ENCODE results near the gene TEX35.
"Not testable (repeated sequence)": the region's sequence is repeated elsewhere in the genome, so short reads cannot be mapped to it uniquely, and the experiment has no call there.

Gene TEX35

DNA sequence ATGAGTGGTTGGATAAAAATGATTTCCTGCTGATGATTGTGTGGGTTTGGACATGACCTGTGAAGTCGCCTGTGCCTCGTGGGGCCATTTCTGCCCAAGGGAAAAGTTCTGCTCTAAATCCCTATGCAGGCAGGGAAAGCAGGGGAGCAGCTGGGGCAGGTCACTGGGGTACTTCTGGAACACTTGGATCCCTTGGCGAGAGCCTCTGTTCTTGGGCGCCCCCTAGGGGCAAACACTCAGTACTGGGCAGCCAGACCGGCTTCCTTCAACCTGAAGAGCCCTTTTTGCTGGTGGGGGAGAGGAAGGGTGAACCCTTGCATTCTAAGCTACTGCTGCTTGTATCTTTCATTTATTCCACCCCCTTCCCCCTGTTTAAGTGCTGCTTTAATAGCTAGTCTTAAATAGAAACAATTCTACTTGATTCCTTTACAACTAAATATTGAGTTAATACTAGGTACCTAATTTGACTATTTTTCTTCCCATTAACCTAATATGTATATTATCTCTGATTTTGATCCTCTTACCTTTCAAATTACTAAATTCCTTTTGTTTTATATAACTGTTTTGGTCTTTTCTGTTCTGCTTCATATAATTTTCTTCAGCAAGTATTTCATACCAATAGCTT is 11.1 kb upstream of the TEX35 start:
- Histone ChIP-seq H3K4me3 (ENCODE audit: low read depth, low read length) (no peak overlapping the region), H3K27ac (ENCODE audit: low read depth, low read length) (no peak overlapping the region), H3K27me3 (ENCODE audit: insufficient read depth, low read length) (0 out of 2 replicates have a peak, but pooled peaks cover 3% of the 10 kb centered on the region), H3K79me2 (ENCODE audit: control insufficient read depth, insufficient read depth, low read length, unreplicated experiment) (no peaks in the 10 kb centered on the region), H3K4me1 (ENCODE audit: control insufficient read depth, insufficient read depth, low read length, unreplicated experiment) (no peaks in the 10 kb centered on the region), H3K36me3 (ENCODE audit: insufficient read depth, low read length) (no peaks in the 10 kb centered on the region), H2AFZ (ENCODE audit: low read length, unreplicated experiment) (no peak overlapping the region)

DNA sequence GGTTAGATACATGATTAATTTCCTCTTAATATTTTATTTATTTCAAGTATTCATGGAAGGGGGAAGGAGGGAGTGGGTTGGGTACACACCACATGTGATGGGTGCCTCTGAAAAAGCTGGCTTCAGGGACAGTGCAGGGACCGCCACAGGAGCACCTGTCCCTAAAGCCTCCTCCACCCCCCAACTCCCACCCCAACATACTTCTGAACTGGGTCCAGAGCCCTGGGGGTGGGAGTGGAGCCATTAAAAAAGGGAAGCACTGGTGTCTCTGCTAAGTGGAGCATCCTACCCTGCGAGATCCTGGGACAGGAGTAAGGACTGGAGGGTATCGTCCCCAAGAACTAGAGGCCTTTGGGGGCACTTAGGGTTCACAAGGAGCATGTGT is 10.6 kb upstream of the TEX35 start:
- 0 out of 2 replicates have a peak, but pooled peaks cover 3% of the 10 kb centered on the region for H3K27me3 ChIP-seq (ENCODE audit: insufficient read depth, low read length)

DNA sequence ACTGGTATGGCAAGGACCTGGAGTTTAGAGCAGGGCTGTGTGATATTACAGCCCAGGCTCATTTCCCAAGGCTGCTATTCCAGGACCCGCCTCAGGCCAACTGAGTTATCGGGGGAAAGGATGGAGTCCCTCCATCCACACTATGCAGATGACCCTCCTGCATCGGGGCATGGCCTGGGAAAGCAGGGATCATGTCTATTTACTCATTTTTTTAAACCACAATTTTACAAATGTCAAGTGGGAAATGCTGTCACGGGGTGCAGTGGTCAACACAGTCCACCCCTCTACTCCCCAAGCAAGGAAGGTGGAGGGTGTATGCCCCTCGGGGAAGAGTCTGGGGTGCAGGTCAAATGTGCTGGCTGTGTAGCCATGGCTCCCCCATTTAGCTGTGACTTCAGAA is 10.1 kb upstream of the TEX35 start:
- Histone ChIP-seq H3K27ac (ENCODE audit: low read depth, low read length) (no peak overlapping the region), H3K79me2 (ENCODE audit: control insufficient read depth, insufficient read depth, low read length, unreplicated experiment) (no peaks in the 10 kb centered on the region), H2AFZ (ENCODE audit: low read length, unreplicated experiment) (no peak overlapping the region), H3K4me1 (ENCODE audit: control insufficient read depth, insufficient read depth, low read length, unreplicated experiment) (no peaks in the 10 kb centered on the region), H3K36me3 (ENCODE audit: insufficient read depth, low read length) (no peaks in the 10 kb centered on the region), H3K4me3 (ENCODE audit: low read depth, low read length) (no peak overlapping the region), H3K27me3 (ENCODE audit: insufficient read depth, low read length) (0 out of 2 replicates have a peak, but pooled peaks cover 3% of the 10 kb centered on the region)

More for the DNA sequence above, 10.6 kb upstream of the TEX35 start:
- Histone ChIP-seq H3K27ac (ENCODE audit: low read depth, low read length) (no peak overlapping the region), H3K4me3 (ENCODE audit: low read depth, low read length) (no peak overlapping the region), H2AFZ (ENCODE audit: low read length, unreplicated experiment) (no peak overlapping the region), H3K4me1 (ENCODE audit: control insufficient read depth, insufficient read depth, low read length, unreplicated experiment) (no peaks in the 10 kb centered on the region), H3K36me3 (ENCODE audit: insufficient read depth, low read length) (no peaks in the 10 kb centered on the region), H3K79me2 (ENCODE audit: control insufficient read depth, insufficient read depth, low read length, unreplicated experiment) (no peaks in the 10 kb centered on the region)

DNA sequence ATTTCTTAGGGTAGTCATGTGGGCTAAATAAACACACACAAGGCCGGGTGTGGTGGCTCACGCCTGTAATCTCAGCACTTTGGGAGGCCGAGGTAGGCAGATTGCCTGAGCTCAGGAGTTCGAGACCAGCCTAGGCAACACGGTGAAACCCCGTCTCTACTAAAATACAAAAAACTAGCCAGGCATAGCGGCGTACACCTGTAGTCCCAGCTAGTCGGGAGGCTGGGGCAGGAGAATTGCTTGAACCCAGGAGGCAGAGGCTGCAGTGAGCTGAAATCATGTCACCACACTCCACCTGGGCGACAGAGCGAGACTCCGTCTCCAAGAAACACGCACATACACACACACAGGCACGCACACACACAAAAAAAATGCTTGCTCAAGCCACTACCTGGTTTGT is 9.6 kb upstream of the TEX35 start:
- H3K4me3 ChIP-seq (ENCODE audit: low read depth, low read length); H3K27ac ChIP-seq (ENCODE audit: low read depth, low read length); H3K27me3 ChIP-seq (ENCODE audit: insufficient read depth, low read length); H2AFZ ChIP-seq (ENCODE audit: low read length, unreplicated experiment); H3K36me3 ChIP-seq (ENCODE audit: insufficient read depth, low read length); H3K4me1 ChIP-seq (ENCODE audit: control insufficient read depth, insufficient read depth, low read length, unreplicated experiment); H3K79me2 ChIP-seq (ENCODE audit: control insufficient read depth, insufficient read depth, low read length, unreplicated experiment): not testable (repeated sequence)

- Histone ChIP-seq H3K79me2 (ENCODE audit: control insufficient read depth, insufficient read depth, low read length, unreplicated experiment) (no peaks in the 10 kb centered on the region), H3K4me3 (ENCODE audit: low read depth, low read length) (no peak overlapping the region), H2AFZ (ENCODE audit: low read length, unreplicated experiment) (no peak overlapping the region), H3K4me1 (ENCODE audit: control insufficient read depth, insufficient read depth, low read length, unreplicated experiment) (no peaks in the 10 kb centered on the region), H3K36me3 (ENCODE audit: insufficient read depth, low read length) (no peaks in the 10 kb centered on the region), H3K27me3 (ENCODE audit: insufficient read depth, low read length) (0 out of 2 replicates have a peak, but pooled peaks cover 3% of the 10 kb centered on the region), H3K27ac (ENCODE audit: low read depth, low read length) (no peak overlapping the region)
Observed at GRCh38 chr1:178503849-178504248, 9.1 kb upstream of the TEX35 start.

- Histone ChIP-seq H3K4me3 (ENCODE audit: low read depth, low read length) (no peak overlapping the region), H3K4me1 (ENCODE audit: control insufficient read depth, insufficient read depth, low read length, unreplicated experiment) (no peaks in the 10 kb centered on the region), H3K27me3 (ENCODE audit: insufficient read depth, low read length) (0 out of 2 replicates have a peak, but pooled peaks cover 3% of the 10 kb centered on the region), H3K79me2 (ENCODE audit: control insufficient read depth, insufficient read depth, low read length, unreplicated experiment) (no peaks in the 10 kb centered on the region), H2AFZ (ENCODE audit: low read length, unreplicated experiment) (no peak overlapping the region), H3K36me3 (ENCODE audit: insufficient read depth, low read length) (no peaks in the 10 kb centered on the region), H3K27ac (ENCODE audit: low read depth, low read length) (no peak overlapping the region)
Observed at GRCh38 chr1:178504286-178504685, 8.6 kb upstream of the TEX35 start.

GRCh38 chr1:178506177-178506576 is 6.7 kb upstream of the TEX35 start:
- Histone ChIP-seq H3K27ac (ENCODE audit: low read depth, low read length) (no peak overlapping the region), H3K27me3 (ENCODE audit: insufficient read depth, low read length) (0 out of 2 replicates have a peak, but pooled peaks cover 3% of the 10 kb centered on the region), H3K4me1 (ENCODE audit: control insufficient read depth, insufficient read depth, low read length, unreplicated experiment) (no peaks in the 10 kb centered on the region), H3K36me3 (ENCODE audit: insufficient read depth, low read length) (no peaks in the 10 kb centered on the region), H2AFZ (ENCODE audit: low read length, unreplicated experiment) (no peak overlapping the region), H3K79me2 (ENCODE audit: control insufficient read depth, insufficient read depth, low read length, unreplicated experiment) (no peaks in the 10 kb centered on the region), H3K4me3 (ENCODE audit: low read depth, low read length) (no peak overlapping the region)

GRCh38 chr1:178506669-178507068 is 6.2 kb upstream of the TEX35 start:
- H3K27me3 ChIP-seq (ENCODE audit: insufficient read depth, low read length): 0 out of 2 replicates have a peak, but pooled peaks cover 3% of the 10 kb centered on the region
- no peak overlapping the region for H2AFZ ChIP-seq (ENCODE audit: low read length, unreplicated experiment)
- no peaks in the 10 kb centered on the region for H3K36me3 ChIP-seq (ENCODE audit: insufficient read depth, low read length)
- H3K79me2 ChIP-seq (ENCODE audit: control insufficient read depth, insufficient read depth, low read length, unreplicated experiment): no peaks in the 10 kb centered on the region
- H3K4me3 ChIP-seq (ENCODE audit: low read depth, low read length): no peak overlapping the region
- no peak overlapping the region for H3K27ac ChIP-seq (ENCODE audit: low read depth, low read length)
- H3K4me1 ChIP-seq (ENCODE audit: control insufficient read depth, insufficient read depth, low read length, unreplicated experiment): no peaks in the 10 kb centered on the region

DNA sequence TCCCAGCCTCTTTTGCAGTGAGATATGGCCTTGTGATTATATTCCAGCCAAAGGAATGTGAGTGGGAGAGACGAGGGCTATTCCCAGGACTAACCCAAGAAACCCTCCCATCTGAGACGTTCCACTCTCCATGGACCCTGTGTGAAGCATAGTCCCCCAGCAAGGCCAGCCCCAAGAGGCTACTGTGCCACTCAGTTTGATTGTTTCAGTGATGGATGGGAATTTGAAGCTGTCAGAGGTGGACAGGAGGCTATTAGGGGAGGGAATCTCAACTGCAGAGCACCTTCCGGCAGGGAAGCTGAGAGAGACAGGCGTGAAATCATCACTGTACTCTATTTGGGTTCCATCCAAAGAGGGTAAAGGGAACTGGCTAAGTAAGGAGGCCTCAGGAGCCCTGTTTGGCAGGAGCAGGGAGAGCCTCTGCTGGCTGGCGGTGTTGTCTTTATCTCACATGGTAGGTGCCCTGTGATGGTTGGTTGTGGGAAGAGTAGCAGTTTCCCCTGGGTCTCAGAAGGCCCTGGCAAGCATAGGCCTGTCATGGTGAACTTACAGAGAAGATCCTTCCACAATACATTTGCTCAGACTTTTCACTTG is 3.4 kb upstream of the TEX35 start:
- H3K36me3 ChIP-seq (ENCODE audit: insufficient read depth, low read length): no peaks in the 10 kb centered on the region

DNA sequence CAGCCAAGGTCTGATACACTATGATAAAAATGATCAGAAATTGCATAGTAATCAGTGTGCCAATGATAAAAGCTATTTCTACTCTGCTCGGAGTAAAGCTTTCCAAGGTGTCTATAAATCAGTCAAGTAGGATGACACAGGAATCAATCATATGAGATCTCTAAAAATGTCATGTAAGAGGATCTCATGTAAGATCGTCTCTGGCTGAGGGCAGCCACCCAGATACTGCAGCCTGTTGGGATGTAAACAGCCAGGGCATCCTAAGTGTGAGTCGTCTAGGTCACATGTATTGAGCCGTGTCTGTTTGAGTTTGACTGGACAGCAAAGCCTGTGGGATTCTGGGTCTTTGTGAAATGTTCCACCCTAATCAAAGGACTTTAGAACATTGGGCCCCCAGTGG is 2.8 kb upstream of the TEX35 start:
- Histone ChIP-seq H2AFZ (ENCODE audit: low read length, unreplicated experiment) (no peak overlapping the region), H3K79me2 (ENCODE audit: control insufficient read depth, insufficient read depth, low read length, unreplicated experiment) (no peaks in the 10 kb centered on the region), H3K27me3 (ENCODE audit: insufficient read depth, low read length) (0 out of 2 replicates have a peak, but pooled peaks cover 2% of the 10 kb centered on the region), H3K4me3 (ENCODE audit: low read depth, low read length) (no peak overlapping the region), H3K27ac (ENCODE audit: low read depth, low read length) (no peak overlapping the region), H3K36me3 (ENCODE audit: insufficient read depth, low read length) (no peaks in the 10 kb centered on the region), H3K4me1 (ENCODE audit: control insufficient read depth, insufficient read depth, low read length, unreplicated experiment) (no peaks in the 10 kb centered on the region)

More for the DNA sequence above, 3.4 kb upstream of the TEX35 start:
- Histone ChIP-seq H3K4me1 (ENCODE audit: control insufficient read depth, insufficient read depth, low read length, unreplicated experiment) (no peaks in the 10 kb centered on the region), H3K27me3 (ENCODE audit: insufficient read depth, low read length) (0 out of 2 replicates have a peak, but pooled peaks cover 3% of the 10 kb centered on the region), H3K4me3 (ENCODE audit: low read depth, low read length) (no peak overlapping the region), H3K79me2 (ENCODE audit: control insufficient read depth, insufficient read depth, low read length, unreplicated experiment) (no peaks in the 10 kb centered on the region), H2AFZ (ENCODE audit: low read length, unreplicated experiment) (no peak overlapping the region), H3K27ac (ENCODE audit: low read depth, low read length) (no peak overlapping the region)

Data from ACC112 (cell line).